Measurements from ENCODE around the gene KLRK1.

DNA sequence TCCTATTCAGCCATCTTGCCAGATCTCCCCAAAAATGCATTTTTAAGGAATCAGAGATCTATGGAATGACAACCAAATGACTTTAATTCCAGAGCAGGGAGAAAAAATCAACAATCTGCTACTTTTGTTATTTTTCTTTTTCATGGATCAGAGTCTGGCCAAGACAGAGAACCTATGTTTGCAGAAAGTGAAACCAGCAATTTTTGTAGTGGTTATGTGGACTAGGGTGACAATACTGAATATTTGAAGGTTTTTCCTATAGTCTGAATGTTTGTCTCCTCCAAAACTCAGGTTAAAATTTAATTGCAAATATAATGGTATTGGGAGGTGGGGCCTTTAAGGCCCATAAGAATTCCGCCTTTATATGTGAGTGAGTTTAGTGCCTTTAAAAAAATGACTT, 30.9 kb downstream of the KLRK1 start:
- TF ChIP-seq POLR2AphosphoS5 (IDR thresholded peaks at IDR 0.05) (no peak), EP300 (conservative IDR thresholded peaks at IDR 0.05; ENCODE audit: poor library complexity, severe bottlenecking) (no peak), TAF1 (IDR thresholded peaks at IDR 0.05; ENCODE audit: low read depth) (no peak), EZH2 (IDR thresholded peaks at IDR 0.05; ENCODE audit: borderline replicate concordance, insufficient read depth, low read length, poor library complexity, severe bottlenecking) (no peak), RAD21 (conservative IDR thresholded peaks at IDR 0.05) (no peak)
- TF ChIP-seq, protein P1, sequence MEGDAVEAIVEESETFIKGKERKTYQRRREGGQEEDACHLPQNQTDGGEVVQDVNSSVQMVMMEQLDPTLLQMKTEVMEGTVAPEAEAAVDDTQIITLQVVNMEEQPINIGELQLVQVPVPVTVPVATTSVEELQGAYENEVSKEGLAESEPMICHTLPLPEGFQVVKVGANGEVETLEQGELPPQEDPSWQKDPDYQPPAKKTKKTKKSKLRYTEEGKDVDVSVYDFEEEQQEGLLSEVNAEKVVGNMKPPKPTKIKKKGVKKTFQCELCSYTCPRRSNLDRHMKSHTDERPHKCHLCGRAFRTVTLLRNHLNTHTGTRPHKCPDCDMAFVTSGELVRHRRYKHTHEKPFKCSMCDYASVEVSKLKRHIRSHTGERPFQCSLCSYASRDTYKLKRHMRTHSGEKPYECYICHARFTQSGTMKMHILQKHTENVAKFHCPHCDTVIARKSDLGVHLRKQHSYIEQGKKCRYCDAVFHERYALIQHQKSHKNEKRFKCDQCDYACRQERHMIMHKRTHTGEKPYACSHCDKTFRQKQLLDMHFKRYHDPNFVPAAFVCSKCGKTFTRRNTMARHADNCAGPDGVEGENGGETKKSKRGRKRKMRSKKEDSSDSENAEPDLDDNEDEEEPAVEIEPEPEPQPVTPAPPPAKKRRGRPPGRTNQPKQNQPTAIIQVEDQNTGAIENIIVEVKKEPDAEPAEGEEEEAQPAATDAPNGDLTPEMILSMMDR (IDR thresholded peaks at IDR 0.05; ENCODE audit: poor library complexity, severe bottlenecking) = no peak
- TF ChIP-seq, protein P2, sequence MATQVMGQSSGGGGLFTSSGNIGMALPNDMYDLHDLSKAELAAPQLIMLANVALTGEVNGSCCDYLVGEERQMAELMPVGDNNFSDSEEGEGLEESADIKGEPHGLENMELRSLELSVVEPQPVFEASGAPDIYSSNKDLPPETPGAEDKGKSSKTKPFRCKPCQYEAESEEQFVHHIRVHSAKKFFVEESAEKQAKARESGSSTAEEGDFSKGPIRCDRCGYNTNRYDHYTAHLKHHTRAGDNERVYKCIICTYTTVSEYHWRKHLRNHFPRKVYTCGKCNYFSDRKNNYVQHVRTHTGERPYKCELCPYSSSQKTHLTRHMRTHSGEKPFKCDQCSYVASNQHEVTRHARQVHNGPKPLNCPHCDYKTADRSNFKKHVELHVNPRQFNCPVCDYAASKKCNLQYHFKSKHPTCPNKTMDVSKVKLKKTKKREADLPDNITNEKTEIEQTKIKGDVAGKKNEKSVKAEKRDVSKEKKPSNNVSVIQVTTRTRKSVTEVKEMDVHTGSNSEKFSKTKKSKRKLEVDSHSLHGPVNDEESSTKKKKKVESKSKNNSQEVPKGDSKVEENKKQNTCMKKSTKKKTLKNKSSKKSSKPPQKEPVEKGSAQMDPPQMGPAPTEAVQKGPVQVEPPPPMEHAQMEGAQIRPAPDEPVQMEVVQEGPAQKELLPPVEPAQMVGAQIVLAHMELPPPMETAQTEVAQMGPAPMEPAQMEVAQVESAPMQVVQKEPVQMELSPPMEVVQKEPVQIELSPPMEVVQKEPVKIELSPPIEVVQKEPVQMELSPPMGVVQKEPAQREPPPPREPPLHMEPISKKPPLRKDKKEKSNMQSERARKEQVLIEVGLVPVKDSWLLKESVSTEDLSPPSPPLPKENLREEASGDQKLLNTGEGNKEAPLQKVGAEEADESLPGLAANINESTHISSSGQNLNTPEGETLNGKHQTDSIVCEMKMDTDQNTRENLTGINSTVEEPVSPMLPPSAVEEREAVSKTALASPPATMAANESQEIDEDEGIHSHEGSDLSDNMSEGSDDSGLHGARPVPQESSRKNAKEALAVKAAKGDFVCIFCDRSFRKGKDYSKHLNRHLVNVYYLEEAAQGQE (IDR thresholded peaks at IDR 0.05; ENCODE audit: borderline replicate concordance) = no peak

Data from neural cell (in vitro differentiated cells).